OCI-LY3 (cell line): Measurements from ENCODE around the gene OSBPL3.

Experiments
- H2AFZ ChIP-seq: fragments of 200-600, 300-600 bp; shearing (Covaris generic); 2 replicates; pipeline ENCODE4 v1.6.0; 2014; ENCODE audit warnings: antibody characterized with exemption, low read depth, low read length
- H3K27ac ChIP-seq: fragments of 200-600, 300-600 bp; sonication (generic); 2 replicates; pipeline ENCODE4 v1.5.1; 2014; ENCODE audit warnings: mild to moderate bottlenecking, low read length, moderate library complexity, mixed read lengths
- H3K27me3 ChIP-seq: fragments of 200-600, 300-600 bp; sonication (generic); 2 replicates; pipeline ENCODE4 v1.6.1; 2014; ENCODE audit warnings: low read depth, low read length, mixed read lengths
- H3K36me3 ChIP-seq: fragments of 200-600, 300-600 bp; sonication (generic); replicated peaks from 2 replicates; pipeline ENCODE3; 2014; ENCODE audit warnings: low read depth, low read length, mixed read lengths
- H3K4me1 ChIP-seq: fragments of 300-600, 200-600 bp; sonication (generic); 2 replicates; pipeline ENCODE4 v1.6.1; 2014; ENCODE audit warnings: low read length, mixed read lengths
- H3K4me2 ChIP-seq: fragments of 200-600, 300-600 bp; sonication (generic); 2 replicates; pipeline ENCODE4 v1.6.1; 2014; ENCODE audit warnings: low read length, mixed read lengths
- H3K4me3 ChIP-seq: fragments of 300-600, 200-600 bp; sonication (generic); 2 replicates; pipeline ENCODE4 v1.5.1; 2014; ENCODE audit warnings: antibody characterized with exemption, mild to moderate bottlenecking, low read length, moderate library complexity
- H3K79me2 ChIP-seq: fragments of 300-600, 200-600 bp; shearing (Covaris generic); 2 replicates; pipeline ENCODE4 v1.6.1; 2014; ENCODE audit warnings: mild to moderate bottlenecking, low read length, mixed read lengths
- H3K9ac ChIP-seq: fragments of 300-600, 200-600 bp; shearing (Covaris generic); 2 replicates; pipeline ENCODE4 v1.6.0; 2014; ENCODE audit warnings: mild to moderate bottlenecking, low read length, moderate library complexity
- H3K9me3 ChIP-seq: fragments of 200-600, 300-600 bp; shearing (Covaris generic); 2 replicates; pipeline ENCODE4 v1.6.1; 2014; ENCODE audit warnings: low read length, mixed read lengths; ENCODE audit not compliant: insufficient read depth
- H4K20me1 ChIP-seq: fragments of 200-600, 300-600 bp; sonication (generic); 2 replicates; pipeline ENCODE4 v1.6.1; 2016; ENCODE audit warnings: low read length, mixed read lengths; ENCODE audit not compliant: insufficient read depth
- EZH2phosphoT487 ChIP-seq: fragments of 200-600 bp; shearing (Covaris generic); IDR thresholded peaks from 2 replicates; pipeline ENCODE4 v1.6.1; 2018; ENCODE audit warnings: antibody characterized with exemption, mixed run types, low read depth
- TF ChIP-seq, protein P1 (sequence below): fragments of 200-600, 300-600 bp; sonication (generic); IDR thresholded peaks from 2 replicates; pipeline ENCODE4 v1.5.1; 2014; ENCODE audit warnings: antibody characterized with exemption, low read length, low read depth

The OSBPL3 gene

DNA sequence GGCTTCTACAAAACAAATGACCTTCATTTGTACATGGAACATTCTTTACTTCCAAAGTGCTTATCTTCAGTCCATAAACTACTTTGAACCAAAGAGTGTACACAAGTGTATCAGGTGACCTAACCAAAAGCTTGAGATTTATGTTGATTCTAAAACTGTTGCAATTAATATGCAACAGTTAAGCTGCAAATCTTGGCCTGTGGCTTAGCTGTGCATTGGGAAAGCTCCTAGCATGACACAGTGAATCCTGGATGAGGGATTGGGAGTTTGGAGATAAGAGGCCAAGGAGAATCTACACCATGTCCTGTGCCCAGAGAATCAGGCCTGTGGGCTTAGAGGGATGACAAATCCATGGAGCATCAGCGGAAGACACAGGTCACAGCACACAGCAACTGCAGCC is 117.5 kb downstream of the OSBPL3 start:
- H4K20me1 ChIP-seq: no peaks in the 10 kb centered on the region
- no peaks in the 10 kb centered on the region for H3K4me1 ChIP-seq
- no peak overlapping the region for H3K4me2 ChIP-seq
- no peak overlapping the region for H3K4me3 ChIP-seq
- TF ChIP-seq, protein P1, sequence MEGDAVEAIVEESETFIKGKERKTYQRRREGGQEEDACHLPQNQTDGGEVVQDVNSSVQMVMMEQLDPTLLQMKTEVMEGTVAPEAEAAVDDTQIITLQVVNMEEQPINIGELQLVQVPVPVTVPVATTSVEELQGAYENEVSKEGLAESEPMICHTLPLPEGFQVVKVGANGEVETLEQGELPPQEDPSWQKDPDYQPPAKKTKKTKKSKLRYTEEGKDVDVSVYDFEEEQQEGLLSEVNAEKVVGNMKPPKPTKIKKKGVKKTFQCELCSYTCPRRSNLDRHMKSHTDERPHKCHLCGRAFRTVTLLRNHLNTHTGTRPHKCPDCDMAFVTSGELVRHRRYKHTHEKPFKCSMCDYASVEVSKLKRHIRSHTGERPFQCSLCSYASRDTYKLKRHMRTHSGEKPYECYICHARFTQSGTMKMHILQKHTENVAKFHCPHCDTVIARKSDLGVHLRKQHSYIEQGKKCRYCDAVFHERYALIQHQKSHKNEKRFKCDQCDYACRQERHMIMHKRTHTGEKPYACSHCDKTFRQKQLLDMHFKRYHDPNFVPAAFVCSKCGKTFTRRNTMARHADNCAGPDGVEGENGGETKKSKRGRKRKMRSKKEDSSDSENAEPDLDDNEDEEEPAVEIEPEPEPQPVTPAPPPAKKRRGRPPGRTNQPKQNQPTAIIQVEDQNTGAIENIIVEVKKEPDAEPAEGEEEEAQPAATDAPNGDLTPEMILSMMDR: no peak
- TF ChIP-seq EZH2phosphoT487: no peak
- no peak overlapping the region for H3K9ac ChIP-seq
- H3K79me2 ChIP-seq: no peaks in the 10 kb centered on the region
- no peak overlapping the region for H2AFZ ChIP-seq
- H3K9me3 ChIP-seq: no peaks in the 10 kb centered on the region
- H3K36me3 ChIP-seq: no peaks in the 10 kb centered on the region
- no peak overlapping the region for H3K27ac ChIP-seq
- H3K27me3 ChIP-seq: no peaks in the 10 kb centered on the region

DNA sequence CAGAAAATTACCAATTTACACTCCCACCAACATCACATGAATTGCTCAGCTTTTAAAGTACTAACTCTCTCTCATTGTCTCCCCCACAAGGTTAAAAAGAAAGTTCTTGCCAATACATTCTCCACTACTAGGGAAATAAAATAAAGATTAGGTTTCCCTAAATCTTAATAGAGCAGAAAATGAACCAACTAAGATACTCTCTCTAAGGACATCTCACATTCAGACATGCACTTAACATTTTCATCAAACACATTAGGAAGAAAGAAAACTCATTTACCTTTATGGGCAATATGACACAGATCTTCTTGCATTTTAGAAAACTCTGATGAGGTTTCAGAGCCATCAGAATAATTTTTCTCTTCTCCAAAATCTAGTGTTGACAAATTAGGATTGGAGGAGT is 118.6 kb downstream of the OSBPL3 start:
- Histone ChIP-seq H3K27me3 (no peaks in the 10 kb centered on the region), H3K36me3 (no peaks in the 10 kb centered on the region), H3K9ac (no peak overlapping the region), H3K4me2 (no peak overlapping the region), H2AFZ (no peak overlapping the region), H3K9me3 (no peaks in the 10 kb centered on the region), H3K4me3 (no peak overlapping the region), H3K4me1 (peaks cover 1% of the 10 kb centered on the region), H3K79me2 (no peaks in the 10 kb centered on the region), H3K27ac (no peak overlapping the region), H4K20me1 (no peaks in the 10 kb centered on the region)
- TF ChIP-seq, protein P1: no peak
- no peak for TF ChIP-seq EZH2phosphoT487

DNA sequence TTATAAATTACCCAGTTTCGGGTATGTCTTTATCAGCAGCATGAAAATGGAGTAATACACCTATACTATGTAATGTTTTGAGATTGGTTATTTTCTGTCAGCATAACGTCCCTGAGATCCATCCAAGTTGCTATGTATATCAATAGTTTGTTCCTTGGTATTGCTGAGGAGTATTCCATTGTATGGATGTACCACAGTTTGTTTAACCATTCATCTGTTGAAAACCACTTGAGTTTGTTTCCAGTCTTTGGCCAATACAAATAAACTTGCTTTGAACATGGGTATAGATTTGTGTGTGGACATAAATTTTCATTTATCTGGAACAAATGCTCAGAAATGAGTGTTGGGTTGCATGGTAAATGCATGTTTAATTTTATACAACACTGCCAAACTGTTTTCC is 119.4 kb downstream of the OSBPL3 start:
- H3K27me3 ChIP-seq: no peaks in the 10 kb centered on the region
- H3K4me3 ChIP-seq: no peak overlapping the region
- no peaks in the 10 kb centered on the region for H4K20me1 ChIP-seq
- H3K79me2 ChIP-seq: no peaks in the 10 kb centered on the region
- H3K4me1 ChIP-seq: peaks cover 8% of the 10 kb centered on the region
- H3K4me2 ChIP-seq: no peak overlapping the region
- no peak overlapping the region for H3K27ac ChIP-seq
- no peaks in the 10 kb centered on the region for H3K9me3 ChIP-seq
- H3K9ac ChIP-seq: no peak overlapping the region
- no peak overlapping the region for H2AFZ ChIP-seq
- TF ChIP-seq EZH2phosphoT487: no peak
- TF ChIP-seq, protein P1: no peak
- H3K36me3 ChIP-seq: no peaks in the 10 kb centered on the region

DNA sequence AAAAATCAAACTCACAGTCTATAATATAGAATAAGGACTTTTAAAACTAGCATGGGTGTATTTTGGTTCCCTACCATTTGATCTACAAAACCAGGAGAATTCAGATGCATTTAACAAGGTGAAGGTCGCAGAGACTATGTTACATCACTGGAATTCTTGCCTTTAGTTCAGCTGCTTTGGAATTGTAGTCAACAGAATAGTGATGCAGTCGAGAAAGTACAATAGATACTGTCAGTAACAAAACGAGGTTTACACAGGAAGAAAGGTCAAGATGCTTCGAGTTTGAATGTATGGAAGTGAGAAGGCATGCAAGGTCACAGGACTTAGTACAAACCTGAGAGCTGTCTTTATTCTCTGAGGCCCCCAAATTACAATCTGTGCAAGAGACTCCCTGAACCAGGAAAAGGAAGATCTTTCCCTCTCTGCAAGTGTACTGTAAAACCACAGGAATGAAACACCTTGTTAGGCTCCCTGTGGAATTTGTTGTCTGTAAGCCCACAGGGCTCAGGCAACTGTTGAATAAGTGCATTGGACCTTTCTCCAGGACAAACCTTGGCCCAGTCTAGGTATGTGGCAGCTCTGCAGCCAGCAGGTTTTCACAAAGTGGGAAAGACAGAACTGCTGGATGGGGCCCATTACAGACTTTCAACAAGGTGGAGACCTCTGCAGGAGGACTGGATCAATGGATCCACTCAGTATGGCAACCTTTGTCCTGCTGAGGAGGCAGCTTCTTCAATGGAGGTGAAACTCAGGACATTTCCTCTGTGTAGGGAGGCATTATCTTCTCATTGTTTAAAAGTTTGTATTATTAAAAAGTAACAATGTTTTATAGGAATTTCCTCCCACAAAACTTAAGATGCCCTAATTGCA is 121.6 kb downstream of the OSBPL3 start:
- H3K4me1 ChIP-seq: peaks cover 10% of the 10 kb centered on the region
- H3K4me3 ChIP-seq: no peak overlapping the region
- H3K79me2 ChIP-seq: no peaks in the 10 kb centered on the region
- H4K20me1 ChIP-seq: no peaks in the 10 kb centered on the region
- no peak overlapping the region for H3K4me2 ChIP-seq
- H3K36me3 ChIP-seq: no peaks in the 10 kb centered on the region
- no peaks in the 10 kb centered on the region for H3K9me3 ChIP-seq
- H3K27me3 ChIP-seq: no peaks in the 10 kb centered on the region
- no peak overlapping the region for H2AFZ ChIP-seq
- no peak overlapping the region for H3K27ac ChIP-seq
- H3K9ac ChIP-seq: no peak overlapping the region
- no peak for TF ChIP-seq EZH2phosphoT487
- TF ChIP-seq, protein P1: no peak
